PC-9 (cell line): ENCODE data around the gene CDH3. TPM values are rescaled to one million over a fixed set of nuclear protein-coding genes. Genes with fewer than 3 reads are reported as not detected.

Experiments used
- BruUV-seq: library from RNA; stranded (reverse); fragments of 400-500 nt; replicated peaks from 2 replicates; lab custom pipeline; 2021; lab: Mats Ljungman, UMichigan
- CTCF ChIA-PET: fragments of 300-600 bp; sonication (Branson Sonifier 250); formaldehyde crosslinking; loops from one replicate; lab custom pipeline; 2022; ENCODE audit warnings: antibody characterized with exemption; lab: Charles Lee
- POLR2A ChIA-PET: fragments of 300-600 bp; sonication (Branson Sonifier 250); formaldehyde crosslinking; loops from one replicate; lab custom pipeline; 2022; ENCODE audit warnings: antibody characterized with exemption; ENCODE audit not compliant: unreplicated experiment; lab: Charles Lee
- DNase-seq, 2 experiments: peaks; one replicate each; pipeline versions ENCODE4 v3.0.0 to v3.0.0-alpha.2; 2015 to 2022; ENCODE audit warnings: mixed read lengths in 1 of 2
- H2AFZ ChIP-seq: fragments of 200-600 bp; sonication (generic); 2 replicates; pipeline ENCODE4 v1.8.1; 2017; ENCODE audit warnings: antibody characterized with exemption
- H3F3A ChIP-seq: fragments of 200-600 bp; sonication (generic); 2 replicates; pipeline ENCODE4 v1.8.1; 2017; ENCODE audit warnings: antibody characterized with exemption, mild to moderate bottlenecking, low read depth; ENCODE audit not compliant: insufficient read depth
- H3K27ac ChIP-seq: fragments of 200-600 bp; sonication (generic); 2 replicates; pipeline ENCODE4 v1.6.1; 2016; ENCODE audit warnings: mixed run types
- H3K27me3 ChIP-seq: fragments of 200-600 bp; sonication (generic); 2 replicates; pipeline ENCODE4 v1.6.1; 2016; ENCODE audit warnings: low read depth, mixed run types; ENCODE audit not compliant: insufficient read depth
- H3K36me3 ChIP-seq: fragments of 200-600 bp; sonication (generic); 2 replicates; pipeline ENCODE4 v1.6.1; 2016; ENCODE audit warnings: low read depth, mixed run types
- H3K4me1 ChIP-seq: fragments of 200-600 bp; sonication (generic); replicated peaks from 2 replicates; pipeline ENCODE4 v1.6.1; 2016; ENCODE audit warnings: mixed run types; ENCODE audit not compliant: insufficient read depth
- H3K4me2 ChIP-seq: fragments of 200-600 bp; sonication (generic); 2 replicates; pipeline ENCODE4 v1.6.1; 2017; ENCODE audit warnings: mixed run types
- H3K4me3 ChIP-seq: fragments of 200-600 bp; sonication (generic); 2 replicates; pipeline ENCODE4 v1.6.1; 2016; ENCODE audit warnings: mixed run types
- H3K79me2 ChIP-seq: fragments of 200-600 bp; sonication (generic); 2 replicates; pipeline ENCODE4 v1.6.1; 2017; ENCODE audit warnings: low read depth, mixed run types
- H3K9me2 ChIP-seq: fragments of 200-600 bp; sonication (generic); 2 replicates; pipeline ENCODE4 v1.8.1; 2017; ENCODE audit warnings: mild to moderate bottlenecking; ENCODE audit not compliant: insufficient read depth
- H3K9me3 ChIP-seq: fragments of 200-600 bp; sonication (generic); 2 replicates; pipeline ENCODE4 v1.8.1; 2016; ENCODE audit warnings: low read depth; ENCODE audit not compliant: insufficient read depth
- H4K20me1 ChIP-seq: fragments of 200-600 bp; sonication (generic); 2 replicates; pipeline ENCODE4 v1.8.1; 2017; ENCODE audit not compliant: insufficient read depth
- EZH2 ChIP-seq: fragments of 200-600 bp; sonication (generic); IDR thresholded peaks from 2 replicates; pipeline ENCODE4 v1.8.0; 2017; ENCODE audit warnings: antibody characterized with exemption, low read depth
- intact Hi-C: fragments of 100-400 bp; cut with micrococcal nuclease; formaldehyde crosslinking; loops from one replicate; pipeline ENCODE4 v1.10.0; 2022; ENCODE audit not compliant: unreplicated experiment
- total RNA-seq: library from RNA; stranded (reverse); gene quantifications from 2 replicates; pipeline ENCODE4 v1.2.3, GENCODE V29; 2021
- TF ChIP-seq, protein P1 (sequence below): fragments of 200-600 bp; sonication (generic); conservative IDR thresholded peaks from 2 replicates; pipeline ENCODE4 v1.6.1; 2017; ENCODE audit warnings: mixed run types, antibody characterized with exemption, mild to moderate bottlenecking, moderate library complexity

Gene CDH3
- total RNA-seq, 1 experiment from 2014 or later = 70.3 TPM

DNA sequence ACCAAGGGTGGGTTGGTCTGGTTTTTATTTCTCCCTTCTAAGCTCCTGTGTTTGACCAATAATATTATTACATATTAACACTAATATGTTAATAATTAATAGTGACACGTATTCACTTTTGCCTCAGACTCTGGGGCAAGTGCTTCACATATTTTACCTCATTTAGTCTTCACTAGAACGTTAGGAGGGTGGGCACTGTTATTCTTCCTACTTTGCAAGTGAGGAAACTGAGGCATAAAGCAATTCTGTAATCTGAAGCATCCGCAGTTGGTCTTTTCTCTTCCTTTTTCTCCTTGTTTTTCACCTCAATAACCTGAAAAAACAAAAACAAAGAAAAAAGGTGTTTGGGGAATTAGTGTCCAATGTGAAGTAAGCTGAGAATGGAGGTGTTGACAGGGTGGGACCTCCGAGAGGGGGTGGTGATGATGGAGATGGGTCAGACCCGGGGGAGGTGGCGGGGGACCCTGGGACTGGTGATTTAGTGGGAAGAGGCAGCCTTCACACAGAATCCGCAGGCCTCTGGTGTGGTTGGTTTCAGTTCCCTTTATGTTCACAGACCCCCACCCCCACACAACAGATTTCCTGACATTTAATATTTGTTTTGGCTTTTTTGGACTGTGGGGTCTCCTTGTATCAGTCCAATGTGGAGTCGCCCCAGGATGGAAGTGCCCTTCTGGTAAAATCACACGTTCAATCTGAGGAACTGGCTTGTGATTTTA is 95.7 kb downstream of the CDH3 start:
- Histone ChIP-seq H3K27me3 (no peaks in the 10 kb centered on the region), H3K27ac (peak overlapping the region; percentile 95), H2AFZ (no peak overlapping the region), H4K20me1 (no peaks in the 10 kb centered on the region), H3K4me1 (peaks cover 73% of the 10 kb centered on the region), H3K4me2 (peak overlapping the region; percentile 92), H3K9me2 (no peaks in the 10 kb centered on the region), H3K79me2 (peaks cover 75% of the 10 kb centered on the region), H3K36me3 (peaks cover 7% of the 10 kb centered on the region; the same call in 1 of the 2 replicates), H3F3A (peaks cover 53% of the 10 kb centered on the region), H3K4me3 (no peak overlapping the region), H3K9me3 (no peaks in the 10 kb centered on the region)
- no TSS peak for BruUV-seq
- ChIA-PET POLR2A (interaction anchor here (0.6 kb wide), 1 partner anchor 34 kb away, joined by 5 read pairs; no protein-coding TSS in a partner anchor), CTCF (interaction anchor here (0.6 to 0.7 kb wide), 2 partner anchors 45 to 46 kb away, joined by 7 to 8 read pairs; no protein-coding TSS in a partner anchor)
- intact Hi-C loops = no loop called here
- DNase-seq = no peak
- TF ChIP-seq, protein P1, sequence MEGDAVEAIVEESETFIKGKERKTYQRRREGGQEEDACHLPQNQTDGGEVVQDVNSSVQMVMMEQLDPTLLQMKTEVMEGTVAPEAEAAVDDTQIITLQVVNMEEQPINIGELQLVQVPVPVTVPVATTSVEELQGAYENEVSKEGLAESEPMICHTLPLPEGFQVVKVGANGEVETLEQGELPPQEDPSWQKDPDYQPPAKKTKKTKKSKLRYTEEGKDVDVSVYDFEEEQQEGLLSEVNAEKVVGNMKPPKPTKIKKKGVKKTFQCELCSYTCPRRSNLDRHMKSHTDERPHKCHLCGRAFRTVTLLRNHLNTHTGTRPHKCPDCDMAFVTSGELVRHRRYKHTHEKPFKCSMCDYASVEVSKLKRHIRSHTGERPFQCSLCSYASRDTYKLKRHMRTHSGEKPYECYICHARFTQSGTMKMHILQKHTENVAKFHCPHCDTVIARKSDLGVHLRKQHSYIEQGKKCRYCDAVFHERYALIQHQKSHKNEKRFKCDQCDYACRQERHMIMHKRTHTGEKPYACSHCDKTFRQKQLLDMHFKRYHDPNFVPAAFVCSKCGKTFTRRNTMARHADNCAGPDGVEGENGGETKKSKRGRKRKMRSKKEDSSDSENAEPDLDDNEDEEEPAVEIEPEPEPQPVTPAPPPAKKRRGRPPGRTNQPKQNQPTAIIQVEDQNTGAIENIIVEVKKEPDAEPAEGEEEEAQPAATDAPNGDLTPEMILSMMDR = no peak

DNA sequence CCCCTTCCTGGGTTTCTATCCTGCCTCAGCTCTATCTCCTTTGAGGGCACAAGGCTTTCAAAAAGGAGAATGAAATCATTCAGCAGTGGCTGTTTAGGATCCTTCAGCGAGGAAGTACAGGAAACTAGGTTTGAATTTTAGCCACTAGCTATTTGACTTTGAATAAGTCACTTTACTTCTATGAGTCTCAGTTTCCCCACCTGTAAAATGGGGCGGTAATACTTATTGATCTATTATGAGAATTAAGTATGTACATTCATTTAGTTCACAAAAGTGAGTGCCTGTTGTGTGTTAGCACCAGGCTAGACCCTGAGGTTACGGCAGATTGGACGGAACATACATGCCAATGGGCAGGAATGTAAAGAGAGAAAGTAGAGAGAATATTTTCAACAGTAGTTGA is 98.6 kb downstream of the CDH3 start:
- Histone ChIP-seq H4K20me1 (no peaks in the 10 kb centered on the region), H3K27ac (peak overlapping the region; percentile 95), H3K27me3 (no peaks in the 10 kb centered on the region), H2AFZ (no peak overlapping the region), H3K4me3 (peak overlapping the region; percentile 49; the same call in 1 of the 2 replicates), H3K9me2 (no peaks in the 10 kb centered on the region), H3K9me3 (no peaks in the 10 kb centered on the region), H3K36me3 (peaks cover 12% of the 10 kb centered on the region), H3F3A (peaks cover 73% of the 10 kb centered on the region), H3K79me2 (peaks cover 87% of the 10 kb centered on the region), H3K4me2 (peak overlapping the region; percentile 92), H3K4me1 (peaks cover 94% of the 10 kb centered on the region)
- CTCF ChIA-PET = interaction anchor here (0.5 kb wide), 1 partner anchor 8 kb away, joined by 3 read pairs; no protein-coding TSS in a partner anchor
- no TSS peak for BruUV-seq
- intact Hi-C loops = loop anchor here (2.0 kb wide), 2 partner anchors 13 to 55 kb away; no protein-coding TSS in a partner anchor
- TF ChIP-seq, protein P1 = no peak
- no peak for TF ChIP-seq EZH2
- POLR2A ChIA-PET = interaction anchor here (0.6 kb wide), 1 partner anchor 183 kb away, joined by 3 read pairs; no protein-coding TSS in a partner anchor
- no peak for DNase-seq

DNA sequence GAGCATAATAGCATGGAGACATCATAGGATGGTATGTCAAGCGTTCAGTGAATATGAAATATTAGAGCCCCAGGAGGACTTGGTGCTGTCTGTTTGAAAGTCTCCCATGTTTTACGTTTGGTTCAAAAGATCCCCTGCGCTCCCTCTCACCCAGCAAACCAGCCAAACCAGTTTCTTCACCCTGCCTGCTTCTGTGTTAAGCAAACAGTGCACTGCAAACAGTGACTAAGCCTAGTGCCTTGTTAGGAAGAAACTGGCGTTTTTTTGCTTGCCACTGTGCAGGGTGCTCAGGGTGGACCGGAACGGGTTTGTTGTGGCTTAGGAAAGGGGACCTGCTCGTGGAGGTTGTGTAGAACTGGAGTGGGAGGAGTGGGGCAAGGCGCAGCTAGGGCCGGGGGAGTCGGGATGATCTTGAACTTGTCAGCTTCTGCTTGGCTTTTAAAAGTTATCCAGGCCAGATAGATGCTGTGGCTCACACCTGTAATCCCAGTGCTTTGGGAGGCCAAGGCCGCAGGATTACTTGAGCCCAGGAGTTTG is 99.7 kb downstream of the CDH3 start:
- peak overlapping the region; percentile 95 for H3K27ac ChIP-seq

More for the DNA sequence above, 99.7 kb downstream of the CDH3 start:
- CTCF ChIA-PET = interaction anchor here (0.6 kb wide), 1 partner anchor 387 kb away, joined by 12 read pairs; no protein-coding TSS in a partner anchor
- peak overlapping the region; percentile 92 for H3K4me2 ChIP-seq
- DNase-seq = peak; percentile 82 to 98
- H3F3A ChIP-seq = peaks cover 75% of the 10 kb centered on the region
- POLR2A ChIA-PET = interaction anchor here (0.6 kb wide), 1 partner anchor 12 kb away, joined by 4 read pairs; no protein-coding TSS in a partner anchor
- peak overlapping the region; percentile 49; the same call in 1 of the 2 replicates for H3K4me3 ChIP-seq
- H3K27me3 ChIP-seq = no peaks in the 10 kb centered on the region
- peaks cover 92% of the 10 kb centered on the region for H3K4me1 ChIP-seq
- H2AFZ ChIP-seq = no peak overlapping the region
- intact Hi-C loops = loop anchor here (2.0 kb wide), 1 partner anchor 54 kb away; no protein-coding TSS in a partner anchor
- no peaks in the 10 kb centered on the region for H3K9me3 ChIP-seq
- TF ChIP-seq, protein P1 = no peak
- TF ChIP-seq EZH2 = no peak
- no TSS peak for BruUV-seq
- no peaks in the 10 kb centered on the region for H3K9me2 ChIP-seq
- H3K36me3 ChIP-seq = peaks cover 23% of the 10 kb centered on the region
- no peaks in the 10 kb centered on the region for H4K20me1 ChIP-seq
- peaks cover 86% of the 10 kb centered on the region for H3K79me2 ChIP-seq
